GM21737 (cell line): ENCODE measurements around the gene TIMP2.
"Not testable (repeated sequence)": the region's sequence is repeated elsewhere in the genome, so short reads cannot be mapped to it uniquely, and the experiment has no call there.

ENCODE experiments used
- ATAC-seq: cut with Tn5 transposase; IDR thresholded peaks from one replicate; pipeline ENCODE4 v1.9.1; 2021; ENCODE audit warnings: mild to moderate bottlenecking, moderate library complexity; ENCODE audit not compliant: unreplicated experiment

TIMP2 gene

GRCh38 chr17:78891406-78892061 lies 33.7 kb downstream of the TIMP2 start:
- ATAC-seq, result no peak

- ATAC-seq, result no peak
Observed at GRCh38 chr17:78890498-78890897, 34.7 kb downstream of the TIMP2 start.

GRCh38 chr17:78890096-78890495 lies 35.1 kb downstream of the TIMP2 start:
- not testable (repeated sequence) for ATAC-seq

- ATAC-seq, result no peak
Observed at GRCh38 chr17:78889531-78889930, 35.7 kb downstream of the TIMP2 start.

DNA sequence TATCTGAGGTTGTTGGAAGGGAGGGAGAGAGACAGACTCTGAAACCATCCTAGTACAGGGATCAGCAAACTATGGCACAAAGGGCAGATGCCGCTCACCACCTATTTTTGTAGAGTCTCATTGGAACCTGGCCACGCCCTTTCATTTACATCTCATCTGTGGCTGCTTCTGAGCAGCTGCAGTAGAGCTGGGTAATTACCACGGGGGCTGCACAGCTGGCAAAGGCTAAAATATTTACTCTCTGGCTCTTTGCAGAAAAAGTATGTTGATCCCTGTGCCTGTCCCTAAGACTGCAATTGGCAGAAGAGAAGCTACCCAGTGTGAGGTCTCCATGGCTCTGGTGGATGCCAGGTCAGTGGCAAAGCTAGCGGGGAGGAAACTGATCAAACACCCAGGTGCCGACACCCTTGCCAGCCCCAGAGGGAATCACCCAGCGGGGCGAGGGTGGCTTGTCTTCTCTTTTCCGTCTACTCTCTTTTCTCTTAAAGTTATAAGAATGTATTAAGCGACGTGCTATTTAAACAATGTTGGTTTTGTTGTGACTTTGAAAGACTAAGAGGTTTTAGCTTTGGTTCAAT lies 36.2 kb downstream of the TIMP2 start:
- no peak for ATAC-seq

DNA sequence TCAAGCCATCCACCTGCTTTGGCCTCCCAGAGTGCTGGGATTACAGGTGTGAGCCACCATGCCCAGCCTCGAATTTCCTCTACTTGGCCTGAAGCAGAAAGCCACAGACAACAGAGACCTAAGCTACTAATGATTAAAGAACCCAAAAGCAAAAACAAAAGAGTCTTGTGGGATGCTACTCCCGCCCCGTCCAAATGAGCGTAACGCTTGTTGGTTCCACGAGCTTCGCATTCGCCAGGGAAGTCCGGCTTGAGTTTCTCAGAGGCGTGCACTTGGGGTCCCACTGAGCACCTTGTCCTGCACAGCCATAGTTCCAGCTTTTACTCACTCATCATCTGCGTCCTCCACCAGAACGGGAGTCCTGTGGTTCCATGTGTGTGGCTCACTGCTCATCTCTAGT lies 38.2 kb downstream of the TIMP2 start:
- ATAC-seq, result no peak

GRCh38 chr17:78885956-78886355 lies 39.2 kb downstream of the TIMP2 start:
- no peak for ATAC-seq

DNA sequence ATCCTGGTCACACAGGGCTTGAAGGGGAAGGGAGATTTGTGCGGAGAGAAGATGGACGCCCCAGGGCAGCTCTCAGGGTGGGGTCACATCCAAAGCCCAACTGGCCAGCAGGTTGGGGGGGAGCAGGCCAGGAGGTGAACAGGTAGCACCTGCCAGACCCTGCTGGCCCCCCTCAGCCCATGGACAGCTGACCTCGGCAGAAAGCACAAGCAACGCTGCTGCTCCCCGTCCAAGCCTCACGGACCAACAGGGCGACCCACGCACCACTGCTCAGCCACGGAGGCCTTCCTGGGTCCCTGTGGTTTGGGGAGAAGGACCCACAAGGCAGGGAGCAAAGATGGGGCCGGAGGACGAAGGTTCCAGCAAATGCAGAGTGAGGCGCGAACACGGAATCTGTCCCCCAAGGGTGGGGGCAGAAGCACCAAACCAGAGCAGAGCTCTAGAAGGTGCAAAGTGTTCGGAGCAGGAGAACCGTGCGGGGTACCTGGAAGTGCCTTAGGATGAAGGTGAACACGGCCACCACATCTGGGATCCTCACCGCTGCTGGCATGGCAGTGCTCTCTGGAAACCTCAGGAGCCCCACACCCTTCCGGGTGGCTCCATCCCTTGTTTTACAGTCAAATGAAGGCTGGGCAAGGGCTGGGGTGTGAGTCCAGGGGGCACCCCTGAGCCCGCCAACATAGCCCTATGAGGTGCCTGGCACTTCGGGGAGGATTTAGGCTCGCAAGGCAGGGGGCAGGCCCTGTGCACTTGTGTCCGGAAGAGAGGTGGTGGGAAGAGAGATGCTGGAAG lies 40.1 kb downstream of the TIMP2 start:
- no peak for ATAC-seq

GRCh38 chr17:78884148-78884825 lies 40.9 kb downstream of the TIMP2 start:
- no peak for ATAC-seq

DNA sequence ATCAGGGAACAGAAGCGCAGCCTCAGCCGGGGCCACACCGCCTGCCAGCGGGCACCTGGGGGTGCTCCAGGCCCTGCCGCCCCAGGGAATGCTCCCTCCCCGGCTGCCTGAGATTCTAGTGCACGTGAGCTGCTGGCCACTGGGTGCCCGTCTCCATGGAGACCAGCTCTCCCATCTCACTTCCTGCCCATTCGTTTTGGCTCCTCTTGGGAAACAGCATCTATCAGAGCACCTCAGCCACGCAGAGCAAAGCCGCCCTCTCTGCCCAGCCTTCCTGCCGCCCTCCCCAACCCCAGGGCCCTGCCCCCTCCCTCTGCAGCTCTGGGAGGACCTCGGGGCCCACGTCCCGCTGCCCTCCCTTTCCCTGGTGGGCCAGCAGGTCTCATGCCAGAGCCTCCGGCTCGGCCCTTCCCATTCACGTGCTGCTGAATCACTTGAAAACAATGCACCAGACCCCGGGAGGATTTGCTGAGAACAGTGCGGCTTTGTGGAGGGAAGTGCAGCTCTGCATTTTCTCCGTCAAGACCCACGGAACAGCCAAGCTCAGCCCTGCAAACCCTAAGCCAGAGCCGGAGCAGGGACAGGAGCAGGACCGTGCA lies 41.6 kb downstream of the TIMP2 start:
- no peak for ATAC-seq

DNA sequence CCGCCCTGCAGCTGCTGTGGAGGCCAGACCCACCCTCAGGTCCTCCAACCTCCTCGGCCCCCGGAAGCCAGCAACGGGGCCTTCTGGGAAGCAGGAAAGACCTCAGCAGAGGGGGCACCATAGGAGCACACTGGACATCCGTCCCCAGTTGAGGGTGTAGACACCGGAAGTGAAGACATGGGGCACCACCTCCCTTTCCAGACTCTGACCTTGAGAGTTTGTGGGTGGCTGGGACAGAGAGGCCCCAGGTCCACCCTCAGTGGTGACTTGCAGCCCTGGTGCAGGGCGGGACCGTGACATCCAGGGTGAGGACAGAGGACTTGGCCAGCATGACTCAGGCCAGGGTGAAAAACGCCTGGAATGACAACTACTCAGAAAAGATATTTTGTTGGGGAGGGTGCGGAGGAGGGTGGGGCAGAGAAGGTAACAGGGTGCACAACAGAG lies 42.1 kb downstream of the TIMP2 start:
- ATAC-seq, result no peak

GRCh38 chr17:78882540-78883088 lies 42.6 kb downstream of the TIMP2 start:
- no peak for ATAC-seq

GRCh38 chr17:78879635-78880186 lies 45.5 kb downstream of the TIMP2 start:
- no peak for ATAC-seq

GRCh38 chr17:78878871-78879527 lies 46.2 kb downstream of the TIMP2 start:
- ATAC-seq, result no peak

DNA sequence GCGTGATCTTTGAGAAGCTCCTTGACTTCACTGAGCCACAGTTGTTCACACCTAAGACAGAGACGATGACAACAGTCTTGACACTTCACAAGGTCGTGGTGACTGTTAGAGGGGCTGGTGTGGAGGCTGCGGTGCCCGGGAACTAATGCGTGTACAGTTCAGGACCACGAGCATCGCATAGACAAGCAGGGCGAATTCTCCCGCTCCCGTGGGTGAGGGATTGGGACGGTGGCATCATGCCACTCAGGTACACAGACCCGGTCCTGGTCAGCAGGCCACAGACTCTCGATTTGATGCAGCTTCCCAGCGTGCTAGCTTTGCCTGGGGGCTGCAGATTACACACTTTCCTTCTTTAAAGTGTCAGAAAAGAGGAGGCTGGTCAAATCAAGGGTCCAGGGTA lies 46.9 kb downstream of the TIMP2 start:
- no peak for ATAC-seq

- ATAC-seq, result not testable (repeated sequence)
Observed at GRCh38 chr17:78876954-78877517, 48.2 kb downstream of the TIMP2 start.

DNA sequence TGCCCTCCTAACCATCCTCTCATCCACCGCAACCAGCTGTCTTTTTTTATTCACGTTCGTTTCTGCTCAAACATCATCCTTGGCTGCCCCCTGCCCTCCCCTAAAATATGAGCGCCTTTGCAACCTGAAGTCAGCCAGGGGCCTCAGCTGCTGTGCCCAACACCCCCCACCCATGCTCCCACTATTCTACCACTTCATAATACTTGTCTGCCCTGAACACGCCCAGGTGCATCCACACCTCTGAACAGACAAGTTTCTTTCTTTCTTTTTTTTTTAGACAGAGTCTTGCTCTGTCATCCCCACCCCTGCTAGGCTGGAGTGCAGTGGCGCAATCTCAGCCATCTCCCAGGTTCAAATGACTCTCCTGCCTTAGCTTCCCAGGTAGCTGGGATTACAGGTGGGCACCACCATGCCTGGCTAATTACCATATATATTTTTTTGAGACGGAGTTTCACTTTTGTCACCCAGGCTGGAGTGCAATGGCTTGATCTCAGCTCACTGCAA lies 49.0 kb downstream of the TIMP2 start:
- no peak for ATAC-seq

GRCh38 chr17:78875363-78876093 lies 49.7 kb downstream of the TIMP2 start:
- ATAC-seq, result no peak
